Breast epithelium (tissue), 4 donors: ENCODE data around the gene CA14. TPM values are rescaled to one million over a fixed set of nuclear protein-coding genes. Genes with fewer than 3 reads are reported as not detected.
A peak's percentile ranks its signal among the peaks of the same experiment; 100 is the strongest.
"Not testable (repeated sequence)": the region's sequence is repeated elsewhere in the genome, so short reads cannot be mapped to it uniquely, and the experiment has no call there.

Experiments
- DNase-seq, 2 donors: peaks; one replicate each; pipeline ENCODE4 v3.0.0-alpha.2; 2019; ENCODE audit warnings: low spot score in 2 of 2
- H3K27ac ChIP-seq, 2 donors: fragments of 200-600 bp; sonication (generic) in 1 of 2; one replicate each; pipeline ENCODE4 v1.5.1; 2016 to 2019; ENCODE audit warnings: mild to moderate bottlenecking in 1 of 2
- H3K27me3 ChIP-seq, 2 donors: fragments of 200-600 bp; sonication (generic) in 1 of 2; one replicate each; pipeline versions ENCODE4 v1.5.1 to v1.6.0; 2017 to 2019; ENCODE audit warnings: control low read depth in 1 of 2, mild to moderate bottlenecking in 1 of 2
- H3K36me3 ChIP-seq: fragments of 200-600 bp; one replicate; pipeline ENCODE4 v1.5.1; 2019
- H3K4me1 ChIP-seq, 2 donors: fragments of 200-600 bp; sonication (generic); one replicate each; pipeline ENCODE4 v1.5.1; 2016 to 2019; ENCODE audit warnings: control low read depth in 1 of 2
- H3K4me3 ChIP-seq, 3 donors: fragments of 200-600 bp; sonication (generic); 1 replicate in 2 of 3; 2 replicates in 1 of 3; pipeline ENCODE4 v1.5.1; 2016 to 2019; ENCODE audit warnings: mild to moderate bottlenecking in 3 of 3, moderate library complexity in 2 of 3
- H3K9me3 ChIP-seq, 2 donors: fragments of 200-600 bp; sonication (generic) in 1 of 2; one replicate each; pipeline ENCODE4 v1.5.1; 2016 to 2019; ENCODE audit warnings: control low read depth in 1 of 2
- POLR2A ChIP-seq: fragments of 450-650 bp; IDR thresholded peaks from one replicate; pipeline ENCODE4 v1.6.1; 2016; ENCODE audit warnings: antibody characterized with exemption, mild to moderate bottlenecking, moderate library complexity
- POLR2AphosphoS5 ChIP-seq, 3 donors: sonication (generic); formaldehyde crosslinking; IDR thresholded peaks; one replicate each; pipeline ENCODE4 v1.6.1; 2017; ENCODE audit warnings: antibody characterized with exemption in 3 of 3
- intact Hi-C: fragments of 100-400 bp; cut with DNase I; formaldehyde crosslinking; loops from one replicate; pipeline ENCODE4 v1.15.1; 2023; ENCODE audit warnings: low total_unique reads
- total RNA-seq, 3 donors: library from RNA; depleted of rRNA; stranded (reverse); fragments of >200 nt; gene quantifications; one replicate each; pipeline ENCODE4 v1.1.0, GENCODE V29; 2016
- TF ChIP-seq, protein P1 (sequence below), 3 donors: fragments of 450-650 bp; IDR thresholded peaks; one replicate each; pipeline ENCODE4 v1.5.1; 2016 to 2017; ENCODE audit warnings: antibody characterized with exemption in 3 of 3, mild to moderate bottlenecking in 3 of 3, moderate library complexity in 3 of 3

The CA14 gene
- total RNA-seq, result not detected

DNA sequence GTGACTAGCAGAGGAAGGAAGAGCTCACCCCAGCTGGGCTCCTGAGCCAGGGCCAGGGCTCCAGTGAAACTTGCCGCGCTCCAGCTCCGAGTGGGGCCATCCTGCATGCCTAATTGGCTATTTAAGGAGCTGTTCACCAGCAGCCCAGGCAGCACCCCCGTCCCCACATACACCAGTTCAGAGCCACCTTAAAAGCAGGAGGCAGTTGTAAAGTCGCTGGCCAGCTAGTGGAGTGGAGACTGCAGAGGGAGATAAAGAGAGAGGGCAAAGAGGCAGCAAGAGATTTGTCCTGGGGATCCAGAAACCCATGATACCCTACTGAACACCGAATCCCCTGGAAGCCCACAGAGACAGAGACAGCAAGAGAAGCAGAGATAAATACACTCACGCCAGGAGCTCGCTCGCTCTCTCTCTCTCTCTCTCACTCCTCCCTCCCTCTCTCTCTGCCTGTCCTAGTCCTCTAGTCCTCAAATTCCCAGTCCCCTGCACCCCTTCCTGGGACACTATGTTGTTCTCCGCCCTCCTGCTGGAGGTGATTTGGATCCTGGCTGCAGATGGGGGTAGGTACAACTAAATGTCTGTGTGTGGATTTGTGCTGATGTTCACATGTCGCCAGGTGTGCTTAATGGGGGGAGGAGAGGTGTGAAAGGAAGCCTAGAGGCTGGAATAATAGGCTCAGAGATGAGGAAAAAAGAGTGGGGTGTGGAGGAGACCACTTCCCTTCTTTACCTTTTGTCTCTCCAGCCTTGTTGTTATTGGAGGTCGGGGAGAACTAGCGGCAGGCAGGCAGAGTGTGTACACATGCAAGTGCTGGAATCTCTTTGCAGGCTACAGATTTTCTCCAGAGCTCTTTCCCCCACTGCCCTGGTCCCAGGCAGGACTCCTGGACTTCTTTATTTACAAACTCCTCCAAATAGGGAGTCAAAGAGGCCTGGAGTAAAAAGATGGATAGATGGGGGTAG is at the start of gene CA14:
Gene CA14 (plus strand): TSS at position 151 of the 962 bp plus-strand sequence. CDS start 355 bp downstream, at position 506.
- H3K27ac ChIP-seq, result peak within 1 kb of the TSS in 1 of 2 donors; percentile 78
- H3K36me3 ChIP-seq, result no peaks in the 10 kb centered on the region
- DNase-seq, result no peak
- H3K4me1 ChIP-seq, result peaks cover 0 to 2% of the 10 kb centered on the region in 2 donors
- H3K9me3 ChIP-seq, result no peaks in the 10 kb centered on the region
- intact Hi-C loops, result no loop called here
- no peak within 1 kb of the TSS for H3K4me3 ChIP-seq
- H3K27me3 ChIP-seq, result no peaks in the 10 kb centered on the region
- TF ChIP-seq, protein P1, sequence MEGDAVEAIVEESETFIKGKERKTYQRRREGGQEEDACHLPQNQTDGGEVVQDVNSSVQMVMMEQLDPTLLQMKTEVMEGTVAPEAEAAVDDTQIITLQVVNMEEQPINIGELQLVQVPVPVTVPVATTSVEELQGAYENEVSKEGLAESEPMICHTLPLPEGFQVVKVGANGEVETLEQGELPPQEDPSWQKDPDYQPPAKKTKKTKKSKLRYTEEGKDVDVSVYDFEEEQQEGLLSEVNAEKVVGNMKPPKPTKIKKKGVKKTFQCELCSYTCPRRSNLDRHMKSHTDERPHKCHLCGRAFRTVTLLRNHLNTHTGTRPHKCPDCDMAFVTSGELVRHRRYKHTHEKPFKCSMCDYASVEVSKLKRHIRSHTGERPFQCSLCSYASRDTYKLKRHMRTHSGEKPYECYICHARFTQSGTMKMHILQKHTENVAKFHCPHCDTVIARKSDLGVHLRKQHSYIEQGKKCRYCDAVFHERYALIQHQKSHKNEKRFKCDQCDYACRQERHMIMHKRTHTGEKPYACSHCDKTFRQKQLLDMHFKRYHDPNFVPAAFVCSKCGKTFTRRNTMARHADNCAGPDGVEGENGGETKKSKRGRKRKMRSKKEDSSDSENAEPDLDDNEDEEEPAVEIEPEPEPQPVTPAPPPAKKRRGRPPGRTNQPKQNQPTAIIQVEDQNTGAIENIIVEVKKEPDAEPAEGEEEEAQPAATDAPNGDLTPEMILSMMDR (IDR thresholded peaks at IDR 0.05), result no peak
- TF ChIP-seq POLR2A, result no peak
- no peak for TF ChIP-seq POLR2AphosphoS5 (IDR thresholded peaks at IDR 0.05)

DNA sequence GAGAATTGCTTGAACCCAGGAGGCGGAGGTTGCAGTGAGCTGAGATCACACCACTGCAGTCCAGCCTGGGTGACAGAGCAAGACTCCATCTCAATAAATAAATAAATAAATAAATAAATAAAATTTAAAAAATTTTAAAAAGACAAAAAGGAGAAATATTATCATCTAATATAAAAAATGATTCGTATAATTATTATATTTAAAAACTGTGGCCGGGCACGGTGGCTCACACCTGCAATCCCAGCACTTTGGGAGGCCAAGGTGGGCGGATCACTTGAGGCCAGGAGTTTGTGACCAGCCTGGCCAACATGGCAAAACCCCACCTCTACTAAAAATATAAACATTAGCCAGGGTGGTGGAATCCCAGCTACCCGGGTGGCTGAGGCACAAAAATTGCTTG is 49.1 kb upstream of the CA14 start:
- H3K9me3 ChIP-seq, H3K27me3 ChIP-seq, intact Hi-C loops, H3K4me3 ChIP-seq, H3K27ac ChIP-seq, H3K4me1 ChIP-seq, DNase-seq, H3K36me3 ChIP-seq: not testable (repeated sequence)

DNA sequence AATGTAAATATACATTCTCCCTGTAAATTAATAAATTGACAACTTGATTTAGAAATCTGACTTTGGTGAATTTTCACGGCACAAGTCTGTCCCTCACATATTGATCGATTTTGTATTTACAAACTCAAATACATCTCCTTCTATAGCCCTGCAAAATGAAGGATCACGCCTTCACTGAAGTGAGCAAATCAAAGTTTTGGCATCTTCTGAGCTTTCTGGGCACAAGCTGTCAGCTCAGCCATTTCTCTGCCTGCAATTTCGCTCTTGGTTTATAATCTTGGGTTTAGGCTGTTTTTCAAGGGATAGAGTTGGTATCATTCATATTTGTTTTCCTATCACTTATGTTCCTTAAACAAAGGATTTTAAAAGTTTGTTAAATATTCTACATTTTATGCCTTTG is 47.5 kb upstream of the CA14 start:
- no peaks in the 10 kb centered on the region for H3K27me3 ChIP-seq
- no peaks in the 10 kb centered on the region for H3K36me3 ChIP-seq
- no peak overlapping the region for H3K4me3 ChIP-seq
- TF ChIP-seq POLR2AphosphoS5 (IDR thresholded peaks at IDR 0.05) (no peak), POLR2A (no peak)
- TF ChIP-seq, protein P1 (IDR thresholded peaks at IDR 0.05), result no peak
- H3K4me1 ChIP-seq, result no peaks in the 10 kb centered on the region
- no peak for DNase-seq
- intact Hi-C loops, result no loop called here
- H3K9me3 ChIP-seq, result no peaks in the 10 kb centered on the region
- no peak overlapping the region for H3K27ac ChIP-seq

DNA sequence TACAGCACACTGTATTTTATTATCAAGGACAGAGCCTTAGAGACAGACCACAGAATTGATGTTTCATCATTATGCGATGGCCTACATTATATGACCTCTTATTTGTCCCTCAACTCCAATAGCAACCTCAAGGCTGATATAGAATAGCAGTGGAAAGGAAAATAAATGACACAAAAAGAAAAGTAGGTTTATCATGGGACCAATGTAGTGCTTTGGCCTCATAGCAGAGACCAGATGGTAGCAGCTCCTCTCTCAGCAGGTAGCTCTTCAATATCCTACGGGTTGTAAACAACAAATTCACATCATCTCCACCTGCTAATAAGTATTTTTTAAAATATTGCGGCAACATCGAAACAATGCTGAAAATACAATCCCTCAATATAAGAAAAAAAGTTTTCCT is 46.9 kb upstream of the CA14 start:
- no peaks in the 10 kb centered on the region for H3K36me3 ChIP-seq
- H3K4me1 ChIP-seq, result no peaks in the 10 kb centered on the region
- no peak for DNase-seq
- no peaks in the 10 kb centered on the region for H3K27me3 ChIP-seq
- H3K27ac ChIP-seq, result no peak overlapping the region
- no peaks in the 10 kb centered on the region for H3K9me3 ChIP-seq
- no peak for TF ChIP-seq POLR2AphosphoS5 (IDR thresholded peaks at IDR 0.05)
- TF ChIP-seq, protein P1 (IDR thresholded peaks at IDR 0.05), result no peak
- TF ChIP-seq POLR2A, result no peak
- intact Hi-C loops, result no loop called here
- no peak overlapping the region for H3K4me3 ChIP-seq

DNA sequence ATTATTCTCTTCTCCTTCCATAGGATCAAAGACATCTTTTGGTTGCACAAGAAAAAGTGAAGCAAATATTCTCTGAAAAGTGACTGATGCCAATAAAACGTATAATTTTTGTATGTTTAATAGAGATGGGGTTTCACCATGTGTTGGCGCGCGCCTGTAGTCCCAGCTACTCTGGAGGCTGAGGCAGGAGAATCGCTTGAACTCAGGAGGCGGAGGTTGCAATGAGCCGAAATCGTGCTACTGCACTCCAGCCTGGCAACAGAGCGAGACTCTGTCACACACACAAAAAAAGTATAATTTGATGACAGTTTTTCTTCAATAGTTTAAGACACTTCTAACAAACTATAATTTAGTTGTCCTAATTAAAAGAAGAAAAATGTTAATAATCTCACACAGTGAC is 45.5 kb upstream of the CA14 start:
- no peaks in the 10 kb centered on the region for H3K27me3 ChIP-seq
- H3K9me3 ChIP-seq, result no peaks in the 10 kb centered on the region
- no peak overlapping the region for H3K27ac ChIP-seq
- no peaks in the 10 kb centered on the region for H3K36me3 ChIP-seq
- no peak overlapping the region for H3K4me3 ChIP-seq
- TF ChIP-seq POLR2A (no peak), POLR2AphosphoS5 (IDR thresholded peaks at IDR 0.05) (no peak)
- TF ChIP-seq, protein P1 (IDR thresholded peaks at IDR 0.05), result no peak
- H3K4me1 ChIP-seq, result no peaks in the 10 kb centered on the region
- intact Hi-C loops, result no loop called here
- no peak for DNase-seq
